Measurements from ENCODE around the gene PCDH9.

The PCDH9 gene

DNA sequence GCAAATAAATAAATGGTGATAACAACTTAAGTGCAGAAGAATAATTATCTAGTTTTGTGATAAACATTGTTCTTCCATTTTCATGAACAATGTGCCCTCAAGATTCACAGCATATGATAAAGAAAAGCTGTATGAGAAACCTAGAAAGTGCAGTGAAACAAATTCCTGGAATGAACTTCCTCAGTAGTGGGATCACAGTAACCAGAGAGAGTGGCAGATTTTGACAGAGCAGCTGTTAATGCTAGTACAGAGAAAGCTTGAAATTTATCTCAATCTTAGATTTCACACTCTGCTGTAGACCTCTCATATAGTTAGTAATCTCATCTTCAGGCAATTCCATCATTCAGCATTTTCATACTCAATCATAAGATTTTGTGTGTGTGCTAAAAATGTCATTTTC, 664.9 kb downstream of the PCDH9 start:
- DNase-seq (ENCODE audit: low spot score): no peak

GRCh38 chr13:66563076-66563475, 667.1 kb downstream of the PCDH9 start:
- no peak for DNase-seq (ENCODE audit: low spot score)

GRCh38 chr13:66562054-66562453, 668.1 kb downstream of the PCDH9 start:
- DNase-seq (ENCODE audit: low spot score): no peak

GRCh38 chr13:66560991-66561390, 669.1 kb downstream of the PCDH9 start:
- DNase-seq (ENCODE audit: low spot score): no peak

DNA sequence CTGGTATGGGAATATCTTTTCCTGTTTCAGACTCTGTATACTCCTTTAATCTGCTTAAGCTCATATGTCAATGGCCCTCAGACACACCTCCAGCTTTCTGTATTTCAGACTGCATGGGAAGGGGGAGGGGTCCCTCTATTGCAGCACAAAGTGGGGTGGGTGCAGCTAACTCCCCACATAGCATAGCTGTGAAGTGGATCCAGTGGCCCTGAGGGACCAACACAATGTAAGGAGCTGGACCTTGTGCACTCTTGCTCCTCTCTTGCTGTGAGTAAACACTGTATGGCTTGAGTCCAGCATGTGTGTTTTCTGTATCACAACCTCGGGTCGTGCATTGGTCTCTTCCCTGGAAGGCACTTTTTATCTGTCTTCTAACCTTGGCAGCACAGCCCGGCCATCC, 669.9 kb downstream of the PCDH9 start:
- DNase-seq (ENCODE audit: low spot score): no peak

DNA sequence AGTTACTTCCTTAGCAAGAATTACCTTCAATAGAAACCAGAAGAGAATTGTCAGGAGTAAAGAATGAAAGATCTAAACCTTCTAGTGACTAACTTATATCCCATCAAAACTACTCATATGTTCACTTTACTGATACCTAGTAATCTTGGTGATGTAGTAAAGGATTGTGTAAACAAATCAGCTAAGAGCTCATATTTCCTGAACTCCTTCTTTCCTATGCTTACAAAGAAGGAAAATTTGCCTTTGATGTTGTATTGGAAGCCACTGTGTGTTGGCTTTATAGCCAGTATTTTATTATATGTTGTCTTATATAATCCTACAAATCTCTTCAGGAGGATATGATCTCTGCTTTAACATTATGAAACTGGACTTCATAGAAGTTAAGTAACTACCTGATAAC, 671.0 kb downstream of the PCDH9 start:
- no peak for DNase-seq (ENCODE audit: low spot score)

GRCh38 chr13:66558506-66558905, 671.6 kb downstream of the PCDH9 start:
- no peak for DNase-seq (ENCODE audit: low spot score)

- no peak for DNase-seq (ENCODE audit: low spot score)
Observed at GRCh38 chr13:66557357-66557756, 672.8 kb downstream of the PCDH9 start.

DNA sequence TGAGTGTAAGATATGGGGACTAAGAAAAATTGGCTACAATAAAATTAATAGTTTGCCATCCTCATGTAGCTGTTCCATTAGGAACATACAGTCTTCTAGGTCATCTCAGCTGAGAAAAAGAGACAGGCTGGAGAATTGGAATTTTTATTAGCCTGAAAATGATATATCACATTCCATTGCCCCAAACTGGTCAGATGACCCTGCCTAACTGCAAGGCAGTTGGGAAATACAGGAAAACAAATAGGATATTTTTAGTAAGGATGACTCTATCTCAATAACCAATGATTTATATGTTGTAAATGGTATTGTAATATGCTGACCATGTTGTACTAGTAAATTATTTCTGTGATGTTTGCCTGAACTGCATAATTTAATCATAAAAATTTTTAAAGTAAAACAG, 673.8 kb downstream of the PCDH9 start:
- no peak for DNase-seq (ENCODE audit: low spot score)

- no peak for DNase-seq (ENCODE audit: low spot score)
Observed at GRCh38 chr13:66553391-66553790, 676.7 kb downstream of the PCDH9 start.

GRCh38 chr13:66551128-66551527, 679.0 kb downstream of the PCDH9 start:
- DNase-seq (ENCODE audit: low spot score): no peak

DNA sequence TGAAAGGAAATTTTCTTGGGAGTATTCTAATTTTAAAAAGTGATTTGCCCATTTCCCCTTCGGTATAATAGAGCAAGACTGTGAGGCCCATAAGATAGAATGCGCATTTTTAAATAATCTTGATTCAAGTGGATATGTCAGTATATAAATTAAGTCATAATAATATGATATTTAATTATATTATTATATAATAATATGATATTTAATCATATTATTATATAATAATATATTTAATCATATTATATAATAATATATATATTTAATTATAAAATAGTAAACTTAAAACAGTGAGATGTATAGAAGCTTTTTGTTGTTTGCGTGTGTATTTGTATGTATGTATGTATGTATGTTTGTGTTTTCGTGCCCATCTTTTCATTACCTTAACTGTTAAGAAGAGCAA, 682.5 kb downstream of the PCDH9 start:
- DNase-seq (ENCODE audit: low spot score): no peak

- no peak for DNase-seq (ENCODE audit: low spot score)
Observed at GRCh38 chr13:66546534-66547379, 683.4 kb downstream of the PCDH9 start.

GRCh38 chr13:66543780-66544179, 686.4 kb downstream of the PCDH9 start:
- no peak for DNase-seq (ENCODE audit: low spot score)

DNA sequence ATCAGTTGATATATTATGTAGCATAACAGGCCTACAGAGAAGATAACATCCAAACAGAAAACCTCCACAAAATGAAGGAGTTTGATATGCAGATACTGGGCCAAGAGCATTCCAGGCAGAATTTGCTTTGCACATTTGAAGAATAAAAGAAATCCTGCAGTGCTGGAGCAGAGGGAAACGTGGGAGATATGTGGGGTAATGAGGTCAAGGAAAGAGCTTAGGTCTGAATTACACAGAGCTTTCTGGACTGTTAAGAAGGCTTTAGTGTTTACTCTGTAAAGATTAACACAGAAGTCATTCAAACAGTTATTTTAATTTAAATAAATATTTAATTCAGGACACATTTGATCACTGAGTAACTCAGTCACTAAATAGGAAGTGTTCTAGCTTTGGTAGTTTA, 692.7 kb downstream of the PCDH9 start:
- DNase-seq (ENCODE audit: low spot score): no peak

DNA sequence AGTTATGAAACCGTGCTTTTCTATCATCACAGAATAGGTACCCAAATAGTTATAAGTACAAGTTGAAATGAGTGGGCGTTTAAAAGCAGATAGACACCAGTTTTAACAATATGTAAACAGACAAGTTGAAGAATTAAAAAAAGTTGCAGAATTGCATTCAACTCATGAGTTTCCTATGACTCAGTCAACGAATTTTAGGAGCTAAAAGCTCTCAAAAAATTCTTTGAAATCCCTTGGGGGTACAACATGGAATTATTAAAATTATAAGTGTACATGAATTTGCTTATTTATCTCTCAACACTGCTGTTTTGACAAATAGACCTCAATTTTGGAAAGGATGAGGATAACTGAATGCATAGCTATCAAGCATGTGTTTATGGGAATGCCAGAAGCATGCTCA, 693.4 kb downstream of the PCDH9 start:
- no peak for DNase-seq (ENCODE audit: low spot score)

DNA sequence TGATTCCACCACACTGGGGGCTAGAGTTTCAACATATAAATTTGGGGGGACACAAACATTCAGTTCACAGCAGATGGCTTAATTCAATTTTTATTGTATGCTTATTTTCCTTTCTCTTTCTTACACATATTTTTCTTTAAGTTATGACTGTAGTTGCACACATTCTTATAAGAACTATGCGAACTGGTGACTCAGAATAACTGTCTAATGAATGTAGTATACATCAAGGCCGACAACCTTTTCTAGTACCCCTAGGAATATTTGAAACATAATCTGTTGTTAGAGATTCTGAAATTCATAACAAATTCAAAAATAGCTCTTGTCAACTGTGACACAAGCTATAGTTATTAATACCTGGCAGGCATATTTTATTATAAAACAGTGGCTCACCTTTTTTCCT, 695.6 kb downstream of the PCDH9 start:
- no peak for DNase-seq (ENCODE audit: low spot score)

GRCh38 chr13:66532845-66533244, 697.3 kb downstream of the PCDH9 start:
- DNase-seq (ENCODE audit: low spot score): peak; percentile 3

- DNase-seq (ENCODE audit: low spot score): peak; percentile 28
Observed at GRCh38 chr13:66532146-66532545, 698.0 kb downstream of the PCDH9 start.

DNA sequence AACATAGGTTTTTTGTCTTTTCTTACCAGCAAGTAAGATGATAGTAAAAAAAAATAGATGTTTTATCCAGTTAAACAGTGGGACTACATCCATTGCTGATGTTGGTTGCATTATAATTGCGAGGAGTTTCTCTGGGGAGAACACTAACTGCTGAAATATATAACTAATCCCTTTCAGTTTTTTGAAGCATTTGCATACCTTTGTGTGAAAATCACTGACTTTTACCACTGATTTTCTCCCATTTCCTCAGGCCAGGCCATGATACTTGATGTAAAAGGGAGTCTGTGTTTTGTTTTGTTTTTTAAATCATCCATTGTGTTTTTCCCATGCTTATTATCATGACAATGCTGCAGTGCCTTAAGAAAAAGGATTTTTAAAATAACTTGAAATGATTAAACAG, 699.5 kb downstream of the PCDH9 start:
- no peak for DNase-seq (ENCODE audit: low spot score)

DNA sequence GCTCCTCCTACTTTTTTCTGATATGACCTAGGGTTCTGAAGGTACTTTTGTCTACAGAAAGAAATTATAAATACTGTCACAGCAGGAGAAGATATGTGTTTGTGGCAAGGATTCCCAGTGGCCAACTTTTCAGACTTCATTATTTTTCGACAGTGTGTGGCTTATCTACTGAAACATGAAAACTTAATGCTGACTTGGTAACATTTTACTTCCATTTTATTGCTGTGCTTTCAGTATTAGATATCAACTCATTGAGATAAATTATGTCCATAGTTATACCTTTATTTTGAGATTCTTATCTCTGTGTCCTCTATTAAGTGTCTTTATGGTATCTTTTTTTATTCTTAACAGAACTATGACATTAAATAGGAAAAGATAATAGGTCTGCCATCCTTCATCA, 700.0 kb downstream of the PCDH9 start:
- DNase-seq (ENCODE audit: low spot score): no peak

DNA sequence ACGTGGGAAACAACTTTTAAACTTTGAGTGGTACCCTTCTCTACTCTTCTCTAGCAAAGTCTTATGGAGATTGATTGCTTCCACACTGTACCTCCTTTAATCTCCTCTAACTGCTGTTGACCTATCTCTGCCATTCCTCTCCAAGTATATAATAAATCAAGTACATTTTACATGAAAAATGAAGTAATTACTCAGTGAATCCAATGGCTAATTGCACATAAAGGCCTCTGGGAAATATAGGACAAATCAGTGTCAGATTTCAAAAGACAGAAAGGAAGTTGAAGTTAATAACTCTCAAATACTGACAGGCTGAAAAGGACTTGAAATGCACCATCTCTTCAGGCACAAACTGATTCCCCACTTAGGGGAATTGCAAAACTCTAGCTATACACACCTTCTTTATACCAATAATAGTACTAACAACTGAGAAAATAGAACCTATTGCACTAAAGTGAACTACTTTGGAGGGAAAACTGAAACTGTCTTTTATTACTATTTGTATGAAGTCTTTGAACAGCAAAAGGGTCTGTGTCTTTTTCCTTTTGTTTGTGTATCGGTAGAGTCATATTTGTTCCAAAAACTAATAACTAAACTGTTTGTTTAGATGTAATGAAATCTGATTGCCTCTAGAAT, 701.1 kb downstream of the PCDH9 start:
- no peak for DNase-seq (ENCODE audit: low spot score)

DNA sequence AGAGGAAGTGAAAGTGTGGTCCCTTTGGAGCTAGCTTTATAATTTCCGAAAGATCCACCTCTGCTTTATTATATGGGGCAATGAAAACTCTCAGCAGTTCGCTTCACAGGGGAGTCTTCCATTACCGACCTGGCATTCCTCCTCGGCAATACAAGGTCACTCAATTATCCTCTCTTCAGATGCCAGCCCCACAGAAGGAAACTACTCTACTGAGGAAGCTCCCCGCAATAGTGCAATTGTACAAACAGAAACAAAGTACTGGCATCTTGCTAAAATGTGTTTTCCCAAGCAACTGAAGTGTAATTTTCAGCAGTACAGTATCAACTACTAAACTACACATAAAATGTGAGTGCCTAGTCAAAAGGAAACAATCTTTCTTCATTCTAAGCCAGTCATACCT, 702.0 kb downstream of the PCDH9 start:
- DNase-seq (ENCODE audit: low spot score): no peak
